PFSK-1 (cell line): Measurements from ENCODE around the gene CUTA.

Source experiments
- POLR2AphosphoS5 ChIP-seq: IDR thresholded peaks from 2 replicates; pipeline ENCODE4 v1.6.1; 2012; ENCODE audit warnings: low read depth, mild to moderate bottlenecking, control low read depth, low read length, moderate library complexity
- SIN3A ChIP-seq: IDR thresholded peaks from 2 replicates; pipeline ENCODE4 v1.6.1; 2012; ENCODE audit warnings: mild to moderate bottlenecking, low read length, moderate library complexity, borderline replicate concordance; ENCODE audit not compliant: insufficient read depth
- TAF1 ChIP-seq: IDR thresholded peaks from 2 replicates; pipeline ENCODE4 v1.6.1; 2012; ENCODE audit warnings: low read length, control low read depth, borderline replicate concordance; ENCODE audit not compliant: insufficient read depth
- TF ChIP-seq, protein P1 (sequence below), 2 experiments: IDR thresholded peaks; 2 replicates each; pipeline versions ENCODE4 v1.6.1 to v1.8.0; 2011 to 2012; ENCODE audit warnings: low read depth in 2 of 2, low read length in 2 of 2, control low read depth in 1 of 2, inconsistent platforms in 1 of 2, mild to moderate bottlenecking in 1 of 2, moderate library complexity in 1 of 2; ENCODE audit not compliant: insufficient read depth in 1 of 2

DNA sequence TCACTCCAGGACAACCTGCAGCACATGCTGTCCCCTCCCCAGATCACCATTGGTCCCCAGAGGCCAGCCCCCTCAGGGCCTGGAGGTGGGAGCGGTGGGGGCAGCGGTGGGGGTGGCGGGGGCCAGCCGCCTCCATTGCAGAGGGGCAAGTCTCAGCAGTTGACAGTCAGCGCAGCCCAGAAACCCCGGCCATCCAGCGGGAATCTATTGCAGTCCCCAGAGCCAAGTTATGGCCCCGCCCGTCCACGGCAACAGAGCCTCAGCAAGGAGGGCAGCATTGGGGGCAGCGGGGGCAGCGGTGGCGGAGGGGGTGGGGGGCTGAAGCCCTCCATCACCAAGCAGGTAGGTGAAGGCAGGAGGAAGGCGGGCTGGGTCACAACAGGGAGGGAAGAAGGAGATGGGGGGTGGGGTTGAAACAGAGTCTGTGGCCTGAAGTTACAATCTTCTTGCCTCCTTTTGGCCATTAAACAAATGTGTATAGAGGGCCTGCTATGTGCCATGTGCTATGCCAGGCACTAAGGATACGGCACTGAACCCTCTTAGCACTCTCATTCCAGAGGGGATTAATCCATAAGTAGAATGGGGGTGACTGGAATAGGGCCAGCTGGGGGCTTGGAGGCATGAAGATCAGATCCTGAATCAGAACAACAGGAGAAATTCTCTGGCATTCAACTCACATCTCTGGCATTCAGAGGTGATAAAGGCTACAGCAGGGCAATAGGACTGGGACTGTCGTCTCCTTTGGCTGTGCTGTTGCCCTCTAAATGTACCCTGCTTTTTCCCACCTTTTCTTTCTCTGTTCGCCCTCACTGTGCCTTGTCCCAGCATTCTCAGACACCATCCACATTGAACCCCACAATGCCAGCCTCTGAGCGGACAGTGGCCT lies 26.0 kb upstream of the CUTA start:
- TF ChIP-seq SIN3A (no peak), POLR2AphosphoS5 (peak; percentile 49; the same call in 1 of the 2 replicates), TAF1 (no peak)
- TF ChIP-seq, protein P1, sequence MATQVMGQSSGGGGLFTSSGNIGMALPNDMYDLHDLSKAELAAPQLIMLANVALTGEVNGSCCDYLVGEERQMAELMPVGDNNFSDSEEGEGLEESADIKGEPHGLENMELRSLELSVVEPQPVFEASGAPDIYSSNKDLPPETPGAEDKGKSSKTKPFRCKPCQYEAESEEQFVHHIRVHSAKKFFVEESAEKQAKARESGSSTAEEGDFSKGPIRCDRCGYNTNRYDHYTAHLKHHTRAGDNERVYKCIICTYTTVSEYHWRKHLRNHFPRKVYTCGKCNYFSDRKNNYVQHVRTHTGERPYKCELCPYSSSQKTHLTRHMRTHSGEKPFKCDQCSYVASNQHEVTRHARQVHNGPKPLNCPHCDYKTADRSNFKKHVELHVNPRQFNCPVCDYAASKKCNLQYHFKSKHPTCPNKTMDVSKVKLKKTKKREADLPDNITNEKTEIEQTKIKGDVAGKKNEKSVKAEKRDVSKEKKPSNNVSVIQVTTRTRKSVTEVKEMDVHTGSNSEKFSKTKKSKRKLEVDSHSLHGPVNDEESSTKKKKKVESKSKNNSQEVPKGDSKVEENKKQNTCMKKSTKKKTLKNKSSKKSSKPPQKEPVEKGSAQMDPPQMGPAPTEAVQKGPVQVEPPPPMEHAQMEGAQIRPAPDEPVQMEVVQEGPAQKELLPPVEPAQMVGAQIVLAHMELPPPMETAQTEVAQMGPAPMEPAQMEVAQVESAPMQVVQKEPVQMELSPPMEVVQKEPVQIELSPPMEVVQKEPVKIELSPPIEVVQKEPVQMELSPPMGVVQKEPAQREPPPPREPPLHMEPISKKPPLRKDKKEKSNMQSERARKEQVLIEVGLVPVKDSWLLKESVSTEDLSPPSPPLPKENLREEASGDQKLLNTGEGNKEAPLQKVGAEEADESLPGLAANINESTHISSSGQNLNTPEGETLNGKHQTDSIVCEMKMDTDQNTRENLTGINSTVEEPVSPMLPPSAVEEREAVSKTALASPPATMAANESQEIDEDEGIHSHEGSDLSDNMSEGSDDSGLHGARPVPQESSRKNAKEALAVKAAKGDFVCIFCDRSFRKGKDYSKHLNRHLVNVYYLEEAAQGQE (IDR thresholded peaks at IDR 0.05; ENCODE audit: insufficient read depth in 1 of 2, low read depth in 2 of 2, low read length in 2 of 2), result no peak
